Hepatocyte (in vitro differentiated cells): ENCODE measurements around the gene SLC44A1.

ENCODE experiments used
- CTCF ChIP-seq: fragments of 200-600 bp; sonication (generic); IDR thresholded peaks from 2 replicates; pipeline ENCODE4 v1.5.1; 2016; ENCODE audit warnings: antibody characterized with exemption, mild to moderate bottlenecking; ENCODE audit not compliant: poor library complexity
- EZH2 ChIP-seq: fragments of 200-600 bp; sonication (generic); IDR thresholded peaks from 2 replicates; pipeline ENCODE4 v1.6.1; 2016; ENCODE audit warnings: antibody characterized with exemption, mild to moderate bottlenecking, borderline replicate concordance
- EZH2phosphoT487 ChIP-seq: fragments of 200-600 bp; sonication (generic); IDR thresholded peaks from one replicate; pipeline ENCODE4 v1.6.1; 2018; ENCODE audit warnings: antibody characterized with exemption, mild to moderate bottlenecking, low read depth, moderate library complexity; ENCODE audit not compliant: unreplicated experiment, severe bottlenecking

- TF ChIP-seq CTCF, result no peak
- TF ChIP-seq EZH2, result no peak
- TF ChIP-seq EZH2phosphoT487, result no peak
Observed at GRCh38 chr9:105452185-105452584, 207.7 kb downstream of the SLC44A1 start.
